Upper lobe of left lung (tissue), 4 donors: ENCODE data around the gene ZNF45.

Source experiments
- POLR2A ChIP-seq, 4 donors: fragments of 450-650 bp; IDR thresholded peaks; one replicate each; pipeline ENCODE4 v1.5.1; 2016 to 2017; ENCODE audit warnings: antibody characterized with exemption in 4 of 4, mild to moderate bottlenecking in 2 of 4
- TF ChIP-seq, protein P1 (sequence below), 6 experiments: fragments of 450-650 bp in 4 of 6; fragments of 200-600 bp in 2 of 6; sonication (generic) in 2 of 6; IDR thresholded peaks; one replicate each; pipeline ENCODE4 v1.5.1; 2016 to 2019; ENCODE audit warnings: antibody characterized with exemption in 6 of 6

GRCh38 chr19:43908659-43909058, 26.4 kb downstream of the ZNF45 start:
- TF ChIP-seq, protein P1, sequence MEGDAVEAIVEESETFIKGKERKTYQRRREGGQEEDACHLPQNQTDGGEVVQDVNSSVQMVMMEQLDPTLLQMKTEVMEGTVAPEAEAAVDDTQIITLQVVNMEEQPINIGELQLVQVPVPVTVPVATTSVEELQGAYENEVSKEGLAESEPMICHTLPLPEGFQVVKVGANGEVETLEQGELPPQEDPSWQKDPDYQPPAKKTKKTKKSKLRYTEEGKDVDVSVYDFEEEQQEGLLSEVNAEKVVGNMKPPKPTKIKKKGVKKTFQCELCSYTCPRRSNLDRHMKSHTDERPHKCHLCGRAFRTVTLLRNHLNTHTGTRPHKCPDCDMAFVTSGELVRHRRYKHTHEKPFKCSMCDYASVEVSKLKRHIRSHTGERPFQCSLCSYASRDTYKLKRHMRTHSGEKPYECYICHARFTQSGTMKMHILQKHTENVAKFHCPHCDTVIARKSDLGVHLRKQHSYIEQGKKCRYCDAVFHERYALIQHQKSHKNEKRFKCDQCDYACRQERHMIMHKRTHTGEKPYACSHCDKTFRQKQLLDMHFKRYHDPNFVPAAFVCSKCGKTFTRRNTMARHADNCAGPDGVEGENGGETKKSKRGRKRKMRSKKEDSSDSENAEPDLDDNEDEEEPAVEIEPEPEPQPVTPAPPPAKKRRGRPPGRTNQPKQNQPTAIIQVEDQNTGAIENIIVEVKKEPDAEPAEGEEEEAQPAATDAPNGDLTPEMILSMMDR (IDR thresholded peaks at IDR 0.05) = no peak
- TF ChIP-seq POLR2A (IDR thresholded peaks at IDR 0.05) = no peak
